GM19239 (cell line): ENCODE results near the gene SNRPB.
"Not testable (repeated sequence)": the region's sequence is repeated elsewhere in the genome, so short reads cannot be mapped to it uniquely, and the experiment has no call there.

Experiments
- DNase-seq: peaks from one replicate; pipeline ENCODE4 v3.0.0; 2011; ENCODE audit warnings: low spot score; ENCODE audit not compliant: insufficient read length
- FAIRE-seq: peaks from 2 replicates; lab custom pipeline; 2011; peaks lifted over from hg19 to GRCh38; lab: Jason Lieb, UNC

The SNRPB gene

GRCh38 chr20:2470423-2471193, at the start of gene SNRPB:
SNRPB (minus strand) TSS chr20:2470789; CDS start chr20:2470690, 99 bp downstream.
- FAIRE-seq (peak; percentile 99), DNase-seq (peak; percentile 91)

GRCh38 chr20:2519115-2519809, 48.7 kb upstream of the SNRPB start:
- no peak for FAIRE-seq
- no peak for DNase-seq

GRCh38 chr20:2518558-2518957, 48.0 kb upstream of the SNRPB start:
- no peak for FAIRE-seq

GRCh38 chr20:2518096-2518495, 47.5 kb upstream of the SNRPB start:
- DNase-seq (no peak), FAIRE-seq (no peak)

More at GRCh38 chr20:2518558-2518957, 48.0 kb upstream of the SNRPB start:
- DNase-seq: no peak

GRCh38 chr20:2516399-2516798, 45.8 kb upstream of the SNRPB start:
- FAIRE-seq (no peak), DNase-seq (no peak)

GRCh38 chr20:2515203-2515602, 44.6 kb upstream of the SNRPB start:
- FAIRE-seq: no peak
- no peak for DNase-seq

GRCh38 chr20:2509794-2510193, 39.2 kb upstream of the SNRPB start:
- DNase-seq (no peak), FAIRE-seq (no peak)

- no peak for FAIRE-seq
Observed at GRCh38 chr20:2509468-2509781, 38.8 kb upstream of the SNRPB start.

GRCh38 chr20:2508631-2509467, 38.3 kb upstream of the SNRPB start, which contains the start of gene ZNF343:
ZNF343 (minus strand) TSS chr20:2508915; CDS start chr20:2493895, 15,020 bp downstream.
- FAIRE-seq: peak; percentile 96
- peak; percentile 81 for DNase-seq

More at GRCh38 chr20:2509468-2509781, 38.8 kb upstream of the SNRPB start:
- no peak for DNase-seq

- FAIRE-seq (no peak), DNase-seq (no peak)
Observed at GRCh38 chr20:2507875-2508630, 37.5 kb upstream of the SNRPB start.

GRCh38 chr20:2507464-2507863, 36.9 kb upstream of the SNRPB start:
- no peak for FAIRE-seq
- no peak for DNase-seq

GRCh38 chr20:2506426-2506825, 35.8 kb upstream of the SNRPB start:
- not testable (repeated sequence) for DNase-seq, FAIRE-seq

- DNase-seq, FAIRE-seq: not testable (repeated sequence)
Observed at GRCh38 chr20:2504803-2505202, 34.2 kb upstream of the SNRPB start.

- not testable (repeated sequence) for DNase-seq, FAIRE-seq
Observed at GRCh38 chr20:2502808-2503384, 32.3 kb upstream of the SNRPB start.

- no peak for FAIRE-seq
Observed at GRCh38 chr20:2485661-2486060, 15.1 kb upstream of the SNRPB start.

GRCh38 chr20:2485080-2485479, 14.5 kb upstream of the SNRPB start:
- FAIRE-seq: no peak

More at GRCh38 chr20:2485661-2486060, 15.1 kb upstream of the SNRPB start:
- DNase-seq: no peak

GRCh38 chr20:2483504-2483903, 12.9 kb upstream of the SNRPB start:
- no peak for FAIRE-seq
- DNase-seq: no peak

More at GRCh38 chr20:2485080-2485479, 14.5 kb upstream of the SNRPB start:
- no peak for DNase-seq

- DNase-seq (no peak), FAIRE-seq (no peak)
Observed at GRCh38 chr20:2480381-2480780, 9.8 kb upstream of the SNRPB start.
